Rectal smooth muscle tissue (tissue), 1 donor: ENCODE data around the gene SELENOM.
"Not testable (repeated sequence)": the region's sequence is repeated elsewhere in the genome, so short reads cannot be mapped to it uniquely, and the experiment has no call there.

Source experiments
- H3K27ac ChIP-seq: one replicate; pipeline ENCODE4 v1.7.0; 2013; ENCODE audit warnings: low read depth, low read length, inconsistent platforms
- H3K27me3 ChIP-seq: one replicate; pipeline ENCODE4 v1.7.0; 2013; ENCODE audit warnings: low read length; ENCODE audit not compliant: control insufficient read depth, insufficient read depth
- H3K36me3 ChIP-seq: one replicate; pipeline ENCODE4 v1.7.0; 2013; ENCODE audit warnings: low read length; ENCODE audit not compliant: control insufficient read depth, insufficient read depth
- H3K4me1 ChIP-seq: one replicate; pipeline ENCODE4 v1.7.0; 2013; ENCODE audit warnings: low read length; ENCODE audit not compliant: control insufficient read depth, insufficient read depth
- H3K4me3 ChIP-seq: one replicate; pipeline ENCODE4 v1.7.0; 2013; ENCODE audit warnings: low read length
- H3K9ac ChIP-seq: one replicate; pipeline ENCODE4 v1.7.0; 2013; ENCODE audit warnings: low read length

Gene SELENOM

DNA sequence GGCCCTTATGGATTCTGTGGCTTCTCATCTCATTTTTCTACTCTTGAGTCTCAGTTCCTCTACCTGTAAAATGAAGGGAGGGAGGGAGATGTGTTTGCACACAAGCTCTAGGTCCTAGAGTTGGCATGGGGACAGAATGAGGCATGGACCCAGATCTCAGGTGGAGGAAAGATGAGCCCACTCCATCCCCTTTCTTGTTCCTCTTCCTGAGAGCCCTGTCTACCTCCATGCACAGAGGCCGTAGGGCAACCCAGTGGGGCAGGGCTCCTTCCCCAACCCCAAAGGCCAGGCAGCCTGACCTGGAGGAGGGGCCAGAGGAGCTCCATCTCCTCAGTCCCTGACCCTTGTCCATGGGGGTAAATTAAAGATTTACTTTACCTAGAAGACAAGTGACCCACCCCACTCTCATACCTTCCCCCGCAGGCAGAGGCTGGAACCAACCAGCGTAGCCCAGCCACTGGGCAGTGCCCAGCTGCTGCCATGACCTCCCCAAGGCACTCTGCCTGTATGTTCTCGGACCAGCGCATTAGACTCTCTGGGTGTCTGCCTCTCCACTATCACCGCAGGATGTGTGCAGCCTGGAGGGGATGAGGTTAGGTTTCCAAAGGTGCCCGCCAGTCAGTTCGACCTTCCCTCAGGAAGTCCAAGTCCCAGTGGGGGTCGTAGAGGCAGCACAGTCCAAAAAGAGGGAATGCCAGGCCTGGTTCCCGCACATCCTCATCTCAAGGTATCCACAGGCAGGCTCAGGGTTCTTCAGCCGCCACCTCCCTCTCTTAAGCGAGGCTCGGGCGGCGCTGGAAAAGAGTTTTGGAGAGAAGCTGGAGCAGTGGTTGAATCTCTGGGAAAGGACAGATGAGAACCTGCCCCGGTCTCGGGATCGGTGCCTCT, 23.2 kb downstream of the SELENOM start:
- peaks cover 49% of the 10 kb centered on the region for H3K4me1 ChIP-seq
- peak overlapping the region; percentile 52 for H3K9ac ChIP-seq
- peaks cover 14% of the 10 kb centered on the region for H3K36me3 ChIP-seq
- H3K27ac ChIP-seq: peak overlapping the region; percentile 98
- H3K4me3 ChIP-seq: peak overlapping the region; percentile 82
- no peaks in the 10 kb centered on the region for H3K27me3 ChIP-seq

DNA sequence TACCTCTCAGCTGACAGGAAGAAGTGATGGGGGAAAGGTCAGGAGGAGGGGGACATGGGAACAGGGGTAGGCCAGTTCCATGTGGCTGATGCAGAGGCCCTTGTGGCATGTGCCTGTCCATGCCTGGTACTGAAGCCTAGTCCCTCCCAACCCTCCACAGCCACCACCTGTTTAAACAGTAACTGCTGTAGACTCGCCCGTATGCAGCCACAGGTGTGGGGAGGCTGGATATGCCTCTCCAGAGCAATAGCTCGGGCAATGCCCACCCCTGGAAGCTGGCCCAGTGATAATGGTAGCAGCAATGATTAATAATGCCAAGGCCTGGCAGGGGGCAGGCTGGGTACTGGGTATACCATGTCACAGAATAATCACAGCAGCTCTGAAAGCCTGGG, 24.0 kb downstream of the SELENOM start:
- no peak overlapping the region for H3K9ac ChIP-seq
- peaks cover 49% of the 10 kb centered on the region for H3K4me1 ChIP-seq
- peaks cover 7% of the 10 kb centered on the region for H3K36me3 ChIP-seq
- peak overlapping the region; percentile 98 for H3K27ac ChIP-seq
- H3K4me3 ChIP-seq: peak overlapping the region; percentile 82
- H3K27me3 ChIP-seq: no peaks in the 10 kb centered on the region

DNA sequence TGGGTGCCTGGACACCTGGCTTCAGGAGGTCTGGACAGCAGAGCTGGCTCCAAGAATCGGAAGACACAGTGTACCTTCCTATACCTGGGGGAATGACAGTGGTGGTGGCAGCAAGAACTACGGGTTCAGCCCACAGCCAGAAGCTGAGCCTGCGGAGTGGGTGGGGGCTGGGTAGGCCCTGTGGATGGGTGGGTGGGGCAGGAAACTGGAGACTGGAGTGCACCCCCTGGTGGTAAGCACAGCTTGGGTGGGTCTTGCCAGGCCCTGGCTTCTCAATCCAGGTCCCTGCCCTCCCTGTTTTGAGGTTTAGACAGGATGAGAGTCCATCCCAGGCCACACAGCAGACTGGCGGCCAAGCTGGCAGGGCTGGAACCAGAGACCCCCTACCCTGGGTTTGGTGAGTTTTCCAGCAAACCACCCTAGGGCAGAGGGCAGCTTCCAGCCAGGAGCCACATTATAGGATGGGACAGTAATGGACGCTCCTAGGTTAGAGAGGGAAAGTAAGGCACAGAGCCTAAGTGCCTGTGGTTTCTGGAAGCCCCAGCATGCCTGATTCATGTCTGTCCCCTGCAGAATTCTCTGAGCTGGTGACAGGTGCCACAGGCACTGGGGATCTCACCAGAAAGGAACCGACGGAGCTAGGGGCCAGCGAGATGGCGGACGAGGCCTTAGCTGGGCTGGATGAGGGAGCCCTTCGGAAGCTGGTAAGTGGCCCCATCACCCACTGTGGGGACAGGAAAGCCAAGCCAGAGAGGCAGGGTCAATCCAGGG, 24.6 kb downstream of the SELENOM start:
- Histone ChIP-seq H3K36me3 (peaks cover 2% of the 10 kb centered on the region), H3K4me3 (peak overlapping the region; percentile 82), H3K27me3 (no peaks in the 10 kb centered on the region), H3K4me1 (peaks cover 44% of the 10 kb centered on the region), H3K27ac (peak overlapping the region; percentile 98), H3K9ac (peak overlapping the region; percentile 63)

DNA sequence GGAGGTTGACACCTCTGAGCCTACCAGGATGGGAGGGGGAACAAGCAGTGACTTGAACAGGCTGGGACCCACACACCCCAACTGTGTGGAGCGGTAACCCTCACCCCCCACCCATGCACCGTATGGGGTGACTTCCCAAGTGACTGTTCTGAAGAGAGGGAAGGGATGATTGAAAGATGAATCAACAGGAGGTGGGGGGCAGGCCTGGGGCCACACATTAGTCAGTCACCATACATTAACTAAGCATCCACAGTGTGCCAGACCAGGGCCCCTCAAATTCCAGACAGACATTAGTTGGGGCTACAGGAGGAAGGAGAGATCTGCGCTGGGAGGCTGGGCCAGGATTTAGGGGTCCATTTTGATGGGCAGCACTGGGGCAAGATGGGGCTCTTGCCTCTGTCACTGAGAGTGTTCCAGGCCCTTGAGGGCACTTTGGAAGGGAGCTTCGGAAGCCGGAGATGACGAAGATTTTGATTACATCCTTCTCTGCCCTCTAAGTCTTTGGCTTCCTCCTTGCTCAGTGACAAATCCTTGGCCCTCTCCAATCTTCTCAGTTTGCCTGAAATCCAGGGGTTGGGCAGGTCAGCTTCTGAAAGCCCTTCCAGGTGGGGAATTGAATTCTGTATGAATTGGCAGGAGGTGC, 25.3 kb downstream of the SELENOM start:
- Histone ChIP-seq H3K27me3 (no peaks in the 10 kb centered on the region), H3K4me3 (peak overlapping the region; percentile 82), H3K36me3 (no peaks in the 10 kb centered on the region), H3K4me1 (peaks cover 37% of the 10 kb centered on the region), H3K9ac (peak overlapping the region; percentile 63), H3K27ac (peak overlapping the region; percentile 98)

DNA sequence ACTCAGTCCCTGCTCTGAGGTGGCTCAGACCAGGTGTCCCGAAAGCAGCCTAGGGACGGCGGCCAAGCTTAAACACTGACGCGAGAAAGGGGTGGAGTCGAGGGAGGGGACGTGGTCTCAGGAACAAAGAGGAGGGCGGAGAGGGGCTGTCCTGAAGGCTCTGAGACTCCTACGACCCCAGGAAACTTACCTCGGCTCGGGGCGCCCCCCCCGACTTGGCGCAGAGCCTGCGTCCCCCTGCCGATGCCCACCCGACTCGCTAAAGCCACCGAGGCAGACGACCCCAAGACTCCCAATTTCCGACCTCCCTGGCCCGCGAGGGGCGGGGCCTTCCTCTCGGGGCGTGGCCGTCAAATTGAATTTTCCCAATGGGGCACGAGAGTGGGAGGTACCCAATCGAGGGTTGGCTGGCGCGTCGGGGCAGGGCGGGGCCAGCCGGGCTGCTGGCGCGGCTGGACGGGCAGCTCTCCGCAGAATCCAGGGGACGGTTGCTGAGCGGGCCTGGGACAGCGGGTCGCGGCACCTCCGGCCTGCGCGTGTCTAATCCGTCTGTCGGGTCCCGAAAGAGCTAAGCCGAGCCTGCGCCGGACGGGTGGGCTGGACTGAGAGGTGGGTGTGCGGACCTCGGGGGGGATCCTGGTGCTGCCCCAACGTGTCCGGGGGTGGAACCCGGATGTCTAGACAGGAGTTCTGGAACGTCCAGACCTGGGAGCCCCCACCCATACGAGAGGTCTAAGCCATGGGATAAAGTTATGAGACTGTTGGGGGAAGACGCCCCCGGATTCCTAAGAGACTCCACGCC, 26.3 kb downstream of the SELENOM start, which contains the start of gene SMTN:
SMTN (plus strand) TSS at position 471 of the 802 bp plus-strand sequence. CDS start 1,941 bp downstream, outside the sequence.
- H3K27ac ChIP-seq: peak within 1 kb of the TSS; percentile 98
- no peaks in the 10 kb centered on the region for H3K36me3 ChIP-seq
- no peaks in the 10 kb centered on the region for H3K27me3 ChIP-seq
- H3K4me3 ChIP-seq: peak within 1 kb of the TSS; percentile 82
- peak within 1 kb of the TSS; percentile 63 for H3K9ac ChIP-seq
- peaks cover 28% of the 10 kb centered on the region for H3K4me1 ChIP-seq

DNA sequence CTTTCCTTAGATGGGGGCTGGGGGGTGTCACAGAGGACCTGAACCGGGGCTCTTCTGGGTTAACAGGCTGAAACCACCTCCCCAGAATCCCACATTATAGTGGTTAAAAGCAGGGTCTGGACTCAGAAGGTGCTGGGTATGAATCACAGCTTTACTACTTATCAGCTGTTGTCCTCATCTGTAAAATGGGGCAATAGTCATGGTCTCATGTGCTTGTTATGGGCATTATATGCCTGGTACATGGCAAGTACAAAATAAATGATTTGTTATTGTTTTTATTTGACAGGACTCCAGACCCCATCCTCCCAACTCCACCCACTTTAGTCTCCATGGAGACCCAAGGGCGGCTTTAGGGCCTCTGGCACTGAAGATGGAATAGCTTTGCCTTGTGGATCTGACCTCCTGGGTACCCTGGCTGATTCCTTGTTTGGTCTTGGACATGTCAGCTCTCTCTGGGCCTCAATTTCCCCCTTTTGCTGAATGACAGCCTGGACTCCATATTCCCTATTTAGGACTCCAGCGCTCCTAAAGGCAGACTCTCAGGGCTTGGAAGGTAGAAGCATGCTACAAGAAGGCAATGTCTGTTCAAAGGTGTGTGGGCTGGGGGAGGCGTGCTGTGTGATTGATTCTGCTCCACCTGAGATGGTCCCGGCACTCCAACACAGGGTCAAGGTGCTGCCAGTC, 27.1 kb downstream of the SELENOM start:
- peaks cover 23% of the 10 kb centered on the region for H3K4me1 ChIP-seq
- H3K27me3 ChIP-seq: no peaks in the 10 kb centered on the region
- H3K9ac ChIP-seq: peak overlapping the region; percentile 4
- H3K4me3 ChIP-seq: peak overlapping the region; percentile 69
- peak overlapping the region; percentile 84 for H3K27ac ChIP-seq
- no peaks in the 10 kb centered on the region for H3K36me3 ChIP-seq

DNA sequence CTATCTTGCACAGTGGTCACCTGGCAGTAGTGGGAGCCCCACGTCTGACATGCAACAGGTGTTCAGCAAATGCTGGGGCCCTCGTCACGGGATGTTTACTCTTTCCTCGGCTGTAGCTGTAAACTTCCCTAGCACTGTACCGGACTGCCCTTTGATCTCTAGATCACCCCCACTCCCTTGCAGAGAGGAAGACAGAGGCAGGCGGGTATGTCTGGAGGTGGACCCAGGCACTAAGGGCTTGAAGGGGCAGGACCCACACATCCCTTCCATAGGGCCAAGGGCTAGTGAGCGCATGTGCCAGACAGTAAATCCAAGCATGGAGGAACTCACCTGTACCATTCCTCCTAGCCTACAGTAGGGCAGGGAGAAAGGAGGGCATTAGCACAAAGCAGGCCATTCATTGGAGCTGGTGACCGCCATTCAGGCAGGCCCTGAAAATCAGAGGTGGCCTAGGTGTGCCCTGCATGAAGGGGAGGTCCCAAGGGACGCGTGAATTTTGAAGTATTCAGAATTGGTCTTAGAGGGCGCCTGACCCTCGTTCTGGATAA, 28.2 kb downstream of the SELENOM start:
- Histone ChIP-seq H3K4me3 (no peak overlapping the region), H3K4me1 (peaks cover 22% of the 10 kb centered on the region), H3K27ac (no peak overlapping the region), H3K9ac (no peak overlapping the region), H3K36me3 (no peaks in the 10 kb centered on the region), H3K27me3 (no peaks in the 10 kb centered on the region)

DNA sequence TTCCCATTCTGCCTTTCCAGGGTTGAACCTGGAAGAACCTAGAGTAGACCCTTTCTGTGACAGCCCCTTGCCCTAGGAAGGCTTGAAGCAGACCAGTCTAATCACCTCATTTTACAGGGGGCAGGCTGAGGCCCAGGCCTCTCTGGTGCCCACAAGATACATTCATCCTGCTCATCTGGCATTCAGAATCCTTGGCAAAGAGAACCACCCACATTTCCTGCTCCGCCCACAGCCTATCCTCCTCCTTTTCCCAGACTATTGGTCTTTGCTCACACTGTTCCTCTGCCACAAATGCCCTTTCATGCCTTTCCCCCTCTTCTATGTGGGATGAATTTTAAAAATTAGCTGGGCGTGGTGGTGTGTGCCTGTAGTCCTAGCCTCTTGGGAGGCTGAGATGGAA, 29.0 kb downstream of the SELENOM start:
- not testable (repeated sequence) for H3K4me3 ChIP-seq, H3K9ac ChIP-seq, H3K27ac ChIP-seq, H3K27me3 ChIP-seq, H3K36me3 ChIP-seq
- H3K4me1 ChIP-seq: peaks cover 14% of the 10 kb centered on the region

DNA sequence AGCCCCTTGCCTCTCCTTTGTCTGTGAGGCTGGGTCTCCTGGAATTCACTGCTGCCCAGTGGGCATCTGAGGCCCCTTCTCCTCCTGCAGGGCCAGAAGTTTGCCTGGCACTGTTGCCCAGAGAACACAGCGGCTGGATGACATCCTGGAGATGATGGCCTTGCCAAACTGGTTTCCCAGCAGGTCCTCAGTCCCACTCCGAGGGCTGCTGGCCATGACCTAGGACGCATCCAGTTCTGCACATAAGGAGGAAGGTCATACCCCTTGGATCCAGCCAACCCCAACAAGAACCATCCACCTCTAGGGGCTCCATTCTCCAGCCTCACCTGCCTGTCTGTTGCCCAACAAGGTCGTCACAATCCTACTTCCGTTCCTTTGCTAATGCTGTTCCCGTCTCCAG, 29.7 kb downstream of the SELENOM start:
- Histone ChIP-seq H3K27ac (no peak overlapping the region), H3K27me3 (no peaks in the 10 kb centered on the region), H3K4me1 (peaks cover 8% of the 10 kb centered on the region), H3K4me3 (no peak overlapping the region), H3K9ac (no peak overlapping the region), H3K36me3 (no peaks in the 10 kb centered on the region)

DNA sequence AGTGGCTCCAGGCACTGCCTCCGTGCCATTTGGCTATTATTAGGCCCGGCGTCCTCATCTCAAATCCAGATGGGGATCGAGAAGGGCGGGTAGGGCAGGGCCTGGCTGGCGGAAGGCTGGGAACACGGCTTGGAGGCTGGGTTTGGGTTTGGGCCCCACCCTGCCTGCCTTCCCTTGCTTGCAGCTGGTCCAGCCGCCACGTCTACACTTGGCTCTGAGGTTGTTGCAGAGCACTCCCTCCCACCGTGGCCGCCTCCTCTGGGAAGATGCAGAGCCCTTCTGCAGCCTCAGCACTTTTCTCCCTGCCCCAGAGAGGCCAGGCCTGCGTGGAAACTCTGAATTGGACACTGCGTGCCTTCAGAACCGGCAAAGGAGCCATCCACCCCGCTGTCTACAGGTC, 31.4 kb downstream of the SELENOM start:
- peak overlapping the region; percentile 38 for H3K27ac ChIP-seq

DNA sequence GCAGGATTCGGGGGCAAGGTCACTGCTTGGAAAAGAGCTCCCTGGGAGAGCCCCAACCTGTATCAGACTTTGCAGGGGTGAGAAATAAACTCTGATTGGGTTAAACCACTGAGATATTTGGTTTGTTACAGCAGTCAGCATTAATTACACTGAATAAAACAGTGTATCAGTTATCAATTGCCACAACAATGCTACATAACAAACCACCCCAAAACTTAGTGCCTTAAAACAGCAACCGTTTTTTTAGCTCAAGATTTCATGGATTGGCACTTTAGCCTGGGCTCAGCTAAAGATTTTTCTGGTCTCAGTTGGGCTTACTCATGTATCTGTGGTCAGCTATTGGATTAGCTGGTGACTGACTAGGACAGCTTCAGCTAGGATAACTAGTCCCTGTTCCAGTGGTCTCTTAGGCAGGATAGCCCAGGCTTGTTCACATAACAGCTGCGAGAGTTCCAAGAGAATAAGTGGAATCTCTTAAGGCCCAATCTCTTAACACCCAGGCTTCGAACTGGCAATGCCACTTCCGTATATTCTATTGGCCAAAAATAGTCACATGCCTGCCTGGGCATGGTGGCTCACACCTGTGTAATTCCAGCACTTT, 33.7 kb downstream of the SELENOM start:
- H3K27ac ChIP-seq, H3K9ac ChIP-seq, H3K4me3 ChIP-seq, H3K36me3 ChIP-seq, H3K27me3 ChIP-seq, H3K4me1 ChIP-seq: not testable (repeated sequence)

More for the DNA sequence above, 31.4 kb downstream of the SELENOM start:
- H3K9ac ChIP-seq: no peak overlapping the region
- H3K4me3 ChIP-seq: no peak overlapping the region
- no peaks in the 10 kb centered on the region for H3K36me3 ChIP-seq
- peaks cover 4% of the 10 kb centered on the region for H3K4me1 ChIP-seq
- no peaks in the 10 kb centered on the region for H3K27me3 ChIP-seq
